ENCODE measurements around the gene SERP1. TPM values are rescaled to one million over a fixed set of nuclear protein-coding genes. Genes with fewer than 3 reads are reported as not detected.

Gene SERP1
- total RNA-seq, result 100 to 1,000 TPM in 1 of 2 donors, 10 to 100 TPM in 1; 96.8 to 102 TPM

GRCh38 chr3:150546226-150547044, at the start of gene SERP1, which contains the start of gene EIF2A:
Gene SERP1, minus strand, starts transcription at chr3:150546496. Its CDS starts 361 bp downstream, at chr3:150546135.
Gene EIF2A, plus strand, starts transcription at chr3:150546787. Its CDS starts 16 bp downstream, at chr3:150546803.
- Histone ChIP-seq H3K9me3 (no peaks in the 10 kb centered on the region), H3K4me3 (peak within 1 kb of the TSS; percentile 67 to 87), H3K27me3 (no peaks in the 10 kb centered on the region), H3K36me3 (peaks cover 14% of the 10 kb centered on the region), H3K27ac (peak within 1 kb of the TSS; percentile 97 to 99), H3K4me1 (peaks cover 0 to 25% of the 10 kb centered on the region in 2 donors)
- DNase-seq (ENCODE audit: low spot score), result peak; percentile 99
- TF ChIP-seq CTCF (IDR thresholded peaks at IDR 0.05), result no peak

GRCh38 chr3:150594150-150594549, 47.9 kb upstream of the SERP1 start:
- no peak overlapping the region for H3K27ac ChIP-seq
- no peak for TF ChIP-seq CTCF (IDR thresholded peaks at IDR 0.05)
- peaks cover 0 to 4% of the 10 kb centered on the region in 2 donors for H3K4me1 ChIP-seq
- no peaks in the 10 kb centered on the region for H3K36me3 ChIP-seq
- no peaks in the 10 kb centered on the region for H3K9me3 ChIP-seq
- no peak for DNase-seq (ENCODE audit: low spot score)
- H3K4me3 ChIP-seq, result no peak overlapping the region
- no peaks in the 10 kb centered on the region for H3K27me3 ChIP-seq

GRCh38 chr3:150589759-150590158, 43.5 kb upstream of the SERP1 start:
- no peaks in the 10 kb centered on the region for H3K9me3 ChIP-seq
- H3K36me3 ChIP-seq, result peaks cover 11% of the 10 kb centered on the region
- H3K4me3 ChIP-seq, result no peak overlapping the region
- no peak for DNase-seq (ENCODE audit: low spot score)
- H3K27me3 ChIP-seq, result no peaks in the 10 kb centered on the region
- peaks cover 0 to 12% of the 10 kb centered on the region in 2 donors for H3K4me1 ChIP-seq
- no peak overlapping the region for H3K27ac ChIP-seq
- no peak for TF ChIP-seq CTCF (IDR thresholded peaks at IDR 0.05)

- Histone ChIP-seq H3K9me3 (no peaks in the 10 kb centered on the region), H3K36me3 (peaks cover 23% of the 10 kb centered on the region), H3K4me3 (no peak overlapping the region), H3K27me3 (no peaks in the 10 kb centered on the region), H3K4me1 (peaks cover 0 to 12% of the 10 kb centered on the region in 2 donors), H3K27ac (peak overlapping the region; percentile 73 to 82)
- no peak for DNase-seq (ENCODE audit: low spot score)
- TF ChIP-seq CTCF (IDR thresholded peaks at IDR 0.05), result no peak
Observed at GRCh38 chr3:150588027-150588830, 41.9 kb upstream of the SERP1 start.

GRCh38 chr3:150583028-150583427, 36.7 kb upstream of the SERP1 start:
- no peaks in the 10 kb centered on the region for H3K27me3 ChIP-seq
- peaks cover 54% of the 10 kb centered on the region for H3K36me3 ChIP-seq
- H3K9me3 ChIP-seq, result no peaks in the 10 kb centered on the region
- DNase-seq (ENCODE audit: low spot score), result no peak
- no peak overlapping the region for H3K27ac ChIP-seq
- H3K4me3 ChIP-seq, result no peak overlapping the region
- H3K4me1 ChIP-seq, result peaks cover 0 to 12% of the 10 kb centered on the region in 2 donors
- TF ChIP-seq CTCF (IDR thresholded peaks at IDR 0.05), result no peak
